Cardiac fibroblast (primary cell): Measurements from ENCODE around the gene OXCT1.

Experiments
- DNase-seq, 2 donors: peaks; one replicate each; pipeline versions ENCODE4 v3.0.0 to v3.0.0-alpha.2; 2010; ENCODE audit warnings: low read depth in 2 of 2
- H3K4me3 ChIP-seq, 2 donors: replicated peaks in 1 of 2; 1 replicate in 1 of 2; 2 replicates in 1 of 2; pipeline ENCODE4 v1.5.1; 2011; ENCODE audit warnings: low read depth in 2 of 2, low read length in 2 of 2, mild to moderate bottlenecking in 2 of 2, moderate library complexity in 1 of 2
- TF ChIP-seq, protein P1 (sequence below): IDR thresholded peaks from one replicate; pipeline ENCODE4 v1.5.1; 2011; ENCODE audit warnings: low read depth, mild to moderate bottlenecking, low read length, inconsistent platforms

Gene OXCT1

DNA sequence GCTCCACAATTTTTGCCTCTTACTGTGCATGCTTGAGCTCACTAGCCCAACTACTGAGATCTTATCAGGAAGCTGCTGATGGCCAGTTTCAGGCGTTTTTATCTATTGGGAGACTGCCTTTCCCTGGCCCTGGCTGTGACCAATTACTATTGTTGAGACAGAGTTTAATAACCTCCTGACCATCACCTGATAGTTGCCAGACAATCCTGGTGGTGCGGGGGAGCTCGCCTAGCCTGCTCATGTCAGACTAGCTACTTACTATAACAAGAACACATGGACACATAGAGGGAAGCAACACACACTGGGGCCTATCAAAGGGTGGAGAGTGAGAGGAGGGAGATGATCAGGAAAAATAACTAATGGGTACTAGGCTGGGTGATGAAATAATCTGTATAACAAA, 13.0 kb upstream of the OXCT1 start:
- no peak for DNase-seq
- TF ChIP-seq, protein P1, sequence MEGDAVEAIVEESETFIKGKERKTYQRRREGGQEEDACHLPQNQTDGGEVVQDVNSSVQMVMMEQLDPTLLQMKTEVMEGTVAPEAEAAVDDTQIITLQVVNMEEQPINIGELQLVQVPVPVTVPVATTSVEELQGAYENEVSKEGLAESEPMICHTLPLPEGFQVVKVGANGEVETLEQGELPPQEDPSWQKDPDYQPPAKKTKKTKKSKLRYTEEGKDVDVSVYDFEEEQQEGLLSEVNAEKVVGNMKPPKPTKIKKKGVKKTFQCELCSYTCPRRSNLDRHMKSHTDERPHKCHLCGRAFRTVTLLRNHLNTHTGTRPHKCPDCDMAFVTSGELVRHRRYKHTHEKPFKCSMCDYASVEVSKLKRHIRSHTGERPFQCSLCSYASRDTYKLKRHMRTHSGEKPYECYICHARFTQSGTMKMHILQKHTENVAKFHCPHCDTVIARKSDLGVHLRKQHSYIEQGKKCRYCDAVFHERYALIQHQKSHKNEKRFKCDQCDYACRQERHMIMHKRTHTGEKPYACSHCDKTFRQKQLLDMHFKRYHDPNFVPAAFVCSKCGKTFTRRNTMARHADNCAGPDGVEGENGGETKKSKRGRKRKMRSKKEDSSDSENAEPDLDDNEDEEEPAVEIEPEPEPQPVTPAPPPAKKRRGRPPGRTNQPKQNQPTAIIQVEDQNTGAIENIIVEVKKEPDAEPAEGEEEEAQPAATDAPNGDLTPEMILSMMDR: no peak
- no peak overlapping the region for H3K4me3 ChIP-seq

- H3K4me3 ChIP-seq: no peak overlapping the region
- TF ChIP-seq, protein P1: no peak
- DNase-seq: no peak
Observed at GRCh38 chr5:41882765-41883164, 12.5 kb upstream of the OXCT1 start.

GRCh38 chr5:41878643-41879478, 8.6 kb upstream of the OXCT1 start:
- DNase-seq: no peak
- TF ChIP-seq, protein P1: no peak
- H3K4me3 ChIP-seq: no peak overlapping the region

DNA sequence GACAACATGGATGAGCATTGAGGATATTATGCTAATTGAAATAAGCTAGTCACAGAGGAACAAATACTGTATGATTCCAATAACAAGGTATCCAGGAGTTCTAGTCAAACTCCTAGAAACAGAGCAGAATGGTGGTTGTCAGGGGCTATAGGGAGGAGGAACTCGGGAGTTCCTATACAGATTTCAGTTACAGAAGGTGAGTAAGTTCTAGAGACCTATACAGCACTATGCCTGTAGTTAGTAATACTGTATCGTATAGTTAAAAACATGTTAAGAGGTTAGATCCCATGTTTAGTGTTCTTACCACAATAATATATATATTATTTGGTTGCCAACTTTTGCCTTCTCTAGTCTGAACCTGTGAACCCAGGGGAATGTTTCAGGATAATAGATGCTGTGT, 7.9 kb upstream of the OXCT1 start:
- TF ChIP-seq, protein P1: no peak
- no peak overlapping the region for H3K4me3 ChIP-seq
- no peak for DNase-seq

DNA sequence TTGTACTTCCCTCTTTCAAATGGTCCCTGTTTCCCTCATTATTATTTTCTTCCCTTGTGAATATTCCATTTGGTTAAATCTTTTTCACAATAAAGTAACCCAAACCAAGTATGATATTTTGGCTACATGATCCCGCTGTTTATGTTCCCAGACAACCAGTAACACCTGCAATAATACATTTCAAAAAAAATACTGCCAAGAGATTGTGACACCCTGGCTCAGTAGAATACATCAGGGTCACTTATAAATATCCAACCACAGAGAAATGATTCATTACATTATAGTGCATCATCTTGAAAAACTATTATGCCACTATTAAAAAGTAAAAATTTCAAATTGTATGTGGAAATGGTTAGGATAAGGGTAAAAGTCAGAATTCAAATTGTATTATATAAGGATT, 7.2 kb upstream of the OXCT1 start:
- H3K4me3 ChIP-seq: no peak overlapping the region
- peak in 1 of 2 donors; percentile 2 for DNase-seq
- TF ChIP-seq, protein P1: no peak

DNA sequence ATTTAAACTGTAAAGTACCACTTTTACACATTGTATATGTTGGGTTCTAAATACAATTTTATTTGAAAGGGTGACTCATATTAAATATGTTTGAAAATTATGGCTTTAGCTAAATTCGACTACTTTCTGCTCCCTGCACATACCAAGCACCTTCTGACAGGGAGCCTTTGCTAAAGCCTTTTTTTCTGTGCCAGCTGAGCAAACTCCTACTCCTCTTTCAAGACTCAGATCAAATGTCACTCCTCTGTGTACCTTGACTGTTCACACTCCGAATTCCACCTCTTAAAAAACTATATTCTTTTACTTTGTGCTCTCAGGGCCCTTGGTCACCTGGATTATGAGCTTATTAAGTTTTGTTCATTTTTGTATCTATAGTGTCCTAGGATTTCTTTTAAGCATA, 6.5 kb upstream of the OXCT1 start:
- H3K4me3 ChIP-seq: no peak overlapping the region
- no peak for DNase-seq
- TF ChIP-seq, protein P1: no peak
